Activated CD4-positive, alpha-beta T cell treated with anti-CD3 and anti-CD28 coated beads for 36 hours (primary cell): ENCODE measurements around the gene CDK18. TPM values are rescaled to one million over a fixed set of nuclear protein-coding genes. Genes with fewer than 3 reads are reported as not detected.

Source experiments
- ATAC-seq: fragments of 200-7000 bp; cut with Tn5 transposase; one replicate; pipeline ENCODE4 v1.10.0; 2021; ENCODE audit warnings: mild to moderate bottlenecking, moderate library complexity
- CTCF ChIA-PET: fragments of 350-600 bp; sonication (Branson Sonifier 250); formaldehyde crosslinking; loops from one replicate; lab custom pipeline; 2021; ENCODE audit warnings: antibody characterized with exemption; lab: Charles Lee
- POLR2A ChIA-PET: fragments of 350-600 bp; sonication (Branson Sonifier 250); formaldehyde crosslinking; loops from one replicate; lab custom pipeline; 2021; ENCODE audit warnings: antibody characterized with exemption, inconsistent platforms; lab: Charles Lee
- DNase-seq: peaks from one replicate; pipeline ENCODE4 v3.0.0-alpha.2; 2020
- H3K27ac Mint-ChIP-seq: one replicate; pipeline ENCODE4 v1.8.0; 2021; ENCODE audit warnings: mixed read lengths
- H3K27me3 Mint-ChIP-seq: one replicate; pipeline ENCODE4 v1.8.0; 2021; ENCODE audit warnings: mixed read lengths
- H3K36me3 Mint-ChIP-seq: one replicate; pipeline ENCODE4 v1.8.0; 2021; ENCODE audit warnings: low read depth, mixed read lengths
- H3K4me1 Mint-ChIP-seq: one replicate; pipeline ENCODE4 v1.8.0; 2021; ENCODE audit warnings: mixed read lengths
- H3K4me3 Mint-ChIP-seq: one replicate; pipeline ENCODE4 v1.8.0; 2021; ENCODE audit warnings: mild to moderate bottlenecking, moderate library complexity, mixed read lengths
- H3K9me3 Mint-ChIP-seq: one replicate; pipeline ENCODE4 v1.8.0; 2021; ENCODE audit warnings: low read depth, mixed read lengths
- intact Hi-C, 2 experiments: fragments of 100-400 bp; cut with DNase I in 1 of 2; cut with micrococcal nuclease in 1 of 2; formaldehyde crosslinking; loops; one replicate each; pipeline versions ENCODE4 v1.14.2 to v1.15.1; 2022 to 2024; cut with DNase I, micrococcal nuclease
- total RNA-seq, 2 experiments: library from RNA; stranded (reverse); gene quantifications; one replicate each; pipeline ENCODE4 v1.2.3, GENCODE V29; 2021

CDK18 gene
- total RNA-seq, 2 experiments from 2014 or later = 4.9 to 5.9 TPM

GRCh38 chr1:205493241-205494085, 11.0 kb upstream of the CDK18 start:
- Mint-ChIP-seq H3K27ac (no peak overlapping the region), H3K4me3 (no peak overlapping the region), H3K9me3 (no peaks in the 10 kb centered on the region), H3K36me3 (no peaks in the 10 kb centered on the region), H3K27me3 (peaks cover 12% of the 10 kb centered on the region), H3K4me1 (no peaks in the 10 kb centered on the region)
- peak; percentile 75 for ATAC-seq
- CTCF ChIA-PET = interaction anchor here (0.6 to 2.6 kb wide), 10 partner anchors 8 to 352 kb away, joined by 3 to 9 read pairs (median 4); no protein-coding TSS in a partner anchor
- POLR2A ChIA-PET = no interaction called here
- no peak for DNase-seq
- intact Hi-C loops = no loop called here

- ATAC-seq (no peak), DNase-seq (no peak)
- peaks cover 12% of the 10 kb centered on the region for H3K27me3 Mint-ChIP-seq
- ChIA-PET POLR2A (no interaction called here), CTCF (interaction anchor here (0.6 to 2.6 kb wide), 5 partner anchors 8 to 352 kb away, joined by 3 to 9 read pairs (median 3); no protein-coding TSS in a partner anchor)
- intact Hi-C loops = no loop called here
- no peaks in the 10 kb centered on the region for H3K4me1 Mint-ChIP-seq
- no peaks in the 10 kb centered on the region for H3K36me3 Mint-ChIP-seq
- no peaks in the 10 kb centered on the region for H3K9me3 Mint-ChIP-seq
- no peak overlapping the region for H3K4me3 Mint-ChIP-seq
- no peak overlapping the region for H3K27ac Mint-ChIP-seq
Measured at GRCh38 chr1:205494115-205494514, 10.4 kb upstream of the CDK18 start.

- Mint-ChIP-seq H3K4me3 (no peak overlapping the region), H3K27ac (no peak overlapping the region), H3K36me3 (no peaks in the 10 kb centered on the region), H3K4me1 (no peaks in the 10 kb centered on the region), H3K27me3 (peaks cover 12% of the 10 kb centered on the region), H3K9me3 (no peaks in the 10 kb centered on the region)
- no peak for DNase-seq
- POLR2A ChIA-PET = no interaction called here
- CTCF ChIA-PET = interaction anchor here (1.0 kb wide), 1 partner anchor 8 kb away, joined by 3 read pairs; no protein-coding TSS in a partner anchor
- intact Hi-C loops = no loop called here
- ATAC-seq = no peak
Measured at GRCh38 chr1:205495237-205495823, 9.1 kb upstream of the CDK18 start.

- H3K9me3 Mint-ChIP-seq = no peaks in the 10 kb centered on the region
- CTCF ChIA-PET = interaction anchor here (0.6 kb wide), 1 partner anchor 131 kb away, joined by 3 read pairs; no protein-coding TSS in a partner anchor
- H3K27ac Mint-ChIP-seq = no peak overlapping the region
- no peaks in the 10 kb centered on the region for H3K4me1 Mint-ChIP-seq
- POLR2A ChIA-PET = no interaction called here
- no peak for DNase-seq
- H3K36me3 Mint-ChIP-seq = no peaks in the 10 kb centered on the region
- no peak for ATAC-seq
- peaks cover 7% of the 10 kb centered on the region for H3K27me3 Mint-ChIP-seq
- intact Hi-C loops = no loop called here
- no peak overlapping the region for H3K4me3 Mint-ChIP-seq
Measured at GRCh38 chr1:205496661-205497060, 7.8 kb upstream of the CDK18 start.

- ChIA-PET CTCF (interaction anchor here (1.0 to 3.1 kb wide), 2 partner anchors 9 to 11 kb away, joined by 4 to 14 read pairs; no protein-coding TSS in a partner anchor), POLR2A (no interaction called here)
- Mint-ChIP-seq H3K4me3 (no peak overlapping the region), H3K4me1 (no peaks in the 10 kb centered on the region), H3K36me3 (no peaks in the 10 kb centered on the region), H3K9me3 (no peaks in the 10 kb centered on the region), H3K27me3 (peaks cover 5% of the 10 kb centered on the region), H3K27ac (no peak overlapping the region)
- intact Hi-C loops = no loop called here
- ATAC-seq (no peak), DNase-seq (no peak)
Measured at GRCh38 chr1:205497351-205497750, 7.1 kb upstream of the CDK18 start.

- H3K4me3 Mint-ChIP-seq = no peak overlapping the region
- H3K27ac Mint-ChIP-seq = no peak overlapping the region
- H3K9me3 Mint-ChIP-seq = no peaks in the 10 kb centered on the region
- H3K27me3 Mint-ChIP-seq = peaks cover 2% of the 10 kb centered on the region
- ChIA-PET CTCF (interaction anchor here (0.8 to 3.1 kb wide), 4 partner anchors 11 to 79 kb away, joined by 3 to 21 read pairs (median 8); no protein-coding TSS in a partner anchor), POLR2A (no interaction called here)
- intact Hi-C loops = no loop called here
- ATAC-seq (no peak), DNase-seq (no peak)
- H3K4me1 Mint-ChIP-seq = peaks cover 5% of the 10 kb centered on the region
- no peaks in the 10 kb centered on the region for H3K36me3 Mint-ChIP-seq
Measured at GRCh38 chr1:205499789-205500188, 4.7 kb upstream of the CDK18 start.

DNA sequence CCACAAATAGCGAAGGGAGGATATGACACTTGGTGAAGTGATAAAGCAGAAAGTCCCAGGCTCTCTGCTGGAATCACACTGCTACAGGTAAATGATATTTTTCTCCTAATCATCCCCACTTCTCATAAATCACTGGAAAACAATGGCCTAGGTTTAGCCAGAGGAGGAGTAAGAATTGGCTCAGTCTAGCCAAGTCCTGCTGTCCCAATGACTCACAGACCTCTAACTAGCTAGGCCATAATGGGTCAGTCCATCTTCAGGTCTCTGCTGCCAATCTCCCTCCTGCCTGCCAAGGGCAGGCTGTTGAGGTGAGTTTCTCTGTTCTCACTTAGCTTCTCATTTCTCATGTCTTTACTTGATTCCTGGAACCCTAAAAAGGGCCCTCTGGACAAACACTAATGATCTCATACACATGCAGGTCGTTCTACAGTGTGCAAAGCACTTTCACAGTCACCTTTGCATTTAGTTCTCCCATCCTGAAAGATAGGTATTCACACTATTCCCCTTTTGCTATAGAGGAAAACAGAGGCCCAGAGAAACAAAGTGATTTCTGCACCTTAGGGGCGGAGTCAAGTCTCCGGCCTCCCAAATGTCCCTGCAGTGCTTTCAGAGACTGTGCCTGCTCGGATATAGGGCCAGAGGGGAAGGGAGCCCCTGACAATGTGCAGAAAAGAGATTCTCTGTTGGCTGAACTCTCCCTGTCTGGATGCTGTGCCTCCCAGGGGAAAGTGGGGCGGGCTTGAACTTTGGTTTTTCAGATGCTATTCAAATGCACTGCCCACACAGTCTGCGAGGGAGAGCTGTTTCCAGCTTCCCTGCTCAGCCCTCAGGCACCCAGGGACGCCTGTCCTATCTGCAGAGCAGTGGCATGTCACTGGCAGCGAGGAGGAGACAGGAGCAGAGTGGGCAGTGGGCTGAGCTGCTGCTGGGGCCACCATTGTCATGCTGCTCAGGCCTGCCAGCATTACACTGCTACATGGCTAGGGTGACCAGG, 3.9 kb upstream of the CDK18 start:
- no peaks in the 10 kb centered on the region for H3K9me3 Mint-ChIP-seq
- ChIA-PET POLR2A (no interaction called here), CTCF (interaction anchor here (0.7 to 3.0 kb wide), 4 partner anchors 11 to 24 kb away, joined by 3 to 21 read pairs (median 6); no protein-coding TSS in a partner anchor)
- ATAC-seq (no peak), DNase-seq (no peak)
- H3K27ac Mint-ChIP-seq = no peak overlapping the region
- peaks cover 12% of the 10 kb centered on the region for H3K4me1 Mint-ChIP-seq
- peaks cover 2% of the 10 kb centered on the region for H3K27me3 Mint-ChIP-seq
- no peak overlapping the region for H3K4me3 Mint-ChIP-seq
- intact Hi-C loops = no loop called here
- H3K36me3 Mint-ChIP-seq = no peaks in the 10 kb centered on the region

DNA sequence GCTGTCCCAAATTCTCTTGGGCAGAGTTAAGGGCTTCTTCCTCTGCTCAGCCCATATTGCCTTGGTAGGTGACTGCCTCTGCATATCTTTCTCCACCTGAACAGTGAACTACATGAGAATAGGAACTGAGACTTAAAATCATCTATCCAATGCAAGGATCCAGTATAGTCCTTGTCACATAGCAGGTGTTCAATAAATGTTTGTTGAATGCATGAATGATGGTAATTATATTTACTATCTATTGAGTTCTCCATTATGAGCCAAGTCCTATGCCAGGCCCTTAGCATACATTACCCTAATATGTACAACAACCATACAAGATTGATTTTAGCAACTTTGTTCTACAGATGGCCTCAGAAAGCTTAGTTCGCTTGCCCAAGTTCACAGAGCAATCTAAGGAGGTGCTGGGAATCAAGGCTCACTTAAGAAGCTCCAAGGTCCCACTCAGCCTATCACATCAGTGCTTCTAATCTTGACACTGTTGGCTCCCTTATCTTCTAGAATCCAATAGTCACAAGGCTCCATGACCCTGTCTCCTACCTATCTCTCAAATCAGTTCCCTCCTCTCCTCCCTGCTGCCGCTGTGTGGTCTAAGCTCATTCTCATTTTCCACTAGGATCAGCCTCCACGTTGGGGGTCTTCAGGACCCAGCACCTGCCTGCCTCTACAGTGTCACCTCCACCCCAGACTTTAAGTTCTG, 2.2 kb upstream of the CDK18 start:
- Mint-ChIP-seq H3K4me3 (no peak overlapping the region), H3K27ac (no peak overlapping the region), H3K27me3 (no peaks in the 10 kb centered on the region), H3K4me1 (peaks cover 13% of the 10 kb centered on the region), H3K36me3 (no peaks in the 10 kb centered on the region), H3K9me3 (no peaks in the 10 kb centered on the region)
- ATAC-seq (no peak), DNase-seq (no peak)
- ChIA-PET POLR2A (no interaction called here), CTCF (interaction anchor here (0.7 to 2.2 kb wide), 6 partner anchors 9 to 232 kb away, joined by 3 to 13 read pairs (median 4); no protein-coding TSS in a partner anchor)
- intact Hi-C loops = no loop called here

DNA sequence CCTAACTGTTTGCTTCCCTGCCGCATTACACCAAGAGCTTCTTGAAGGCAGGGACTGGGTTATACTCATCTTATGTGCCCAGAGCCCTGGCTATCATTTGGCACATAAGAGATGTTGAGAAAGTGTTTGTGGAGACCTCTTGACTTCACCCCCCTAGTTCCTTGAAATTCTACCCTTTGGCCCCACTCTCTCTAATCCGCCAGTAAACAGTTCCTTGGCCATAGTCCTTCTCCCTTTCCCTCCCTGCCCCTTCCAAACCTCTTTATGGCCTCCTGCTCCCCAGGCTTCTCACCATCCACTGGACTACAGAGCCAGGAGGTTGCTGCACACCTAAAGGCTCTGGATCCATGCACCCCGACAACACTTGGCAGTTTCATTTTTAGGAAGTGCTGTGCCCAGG, 1.5 kb upstream of the CDK18 start:
- intact Hi-C loops = no loop called here
- Mint-ChIP-seq H3K4me3 (no peak overlapping the region), H3K36me3 (no peaks in the 10 kb centered on the region), H3K27me3 (no peaks in the 10 kb centered on the region), H3K4me1 (peaks cover 13% of the 10 kb centered on the region), H3K27ac (no peak overlapping the region), H3K9me3 (no peaks in the 10 kb centered on the region)
- POLR2A ChIA-PET = interaction anchor here (0.6 kb wide), 1 partner anchor 503 kb away, joined by 7 read pairs; no protein-coding TSS in a partner anchor
- CTCF ChIA-PET = interaction anchor here (0.8 to 2.2 kb wide), 4 partner anchors 10 to 21 kb away, joined by 3 to 13 read pairs (median 6); no protein-coding TSS in a partner anchor
- ATAC-seq = no peak
- no peak for DNase-seq

DNA sequence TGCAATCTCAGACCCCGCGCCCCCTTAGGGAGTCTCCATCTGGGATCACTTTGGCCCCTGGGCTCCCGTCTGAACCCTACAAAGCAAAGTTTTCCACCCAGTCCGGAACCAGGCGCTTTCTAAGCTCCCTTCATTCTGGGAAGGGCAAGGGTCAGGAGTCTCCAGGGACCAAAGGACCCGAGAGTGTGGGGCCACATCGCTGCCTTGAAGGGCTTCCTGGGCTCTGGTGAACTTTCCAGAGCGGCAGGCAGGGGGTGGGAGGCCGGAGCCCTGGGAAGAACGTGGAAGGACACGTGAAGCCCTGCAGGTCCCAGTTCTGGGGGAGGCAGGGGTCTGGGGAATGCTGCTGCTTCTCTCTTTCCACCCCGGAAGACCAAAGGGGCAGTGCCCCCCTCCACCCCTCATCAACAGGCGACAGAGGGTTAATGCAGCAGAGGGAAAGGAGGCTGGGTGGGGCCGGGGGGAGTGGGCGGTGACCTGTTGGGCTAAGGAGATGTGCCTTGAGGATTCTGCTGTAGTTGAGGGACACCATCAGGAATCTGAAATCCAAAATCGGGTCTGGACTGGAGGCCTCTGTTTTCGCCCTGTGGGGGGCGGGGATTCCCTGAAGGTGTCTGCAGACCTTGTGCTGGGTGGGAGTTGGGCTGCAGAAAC, 734 bp downstream of the CDK18 start:
- Mint-ChIP-seq H3K4me3 (peak overlapping the region; percentile 65), H3K27ac (peak overlapping the region; percentile 33), H3K36me3 (no peaks in the 10 kb centered on the region), H3K9me3 (no peaks in the 10 kb centered on the region), H3K27me3 (no peaks in the 10 kb centered on the region), H3K4me1 (peaks cover 13% of the 10 kb centered on the region)
- ChIA-PET CTCF (interaction anchor here (0.8 to 1.0 kb wide), 3 partner anchors 19 to 154 kb away, joined by 3 to 4 read pairs (median 3); no protein-coding TSS in a partner anchor), POLR2A (no interaction called here)
- ATAC-seq (peak; percentile 18), DNase-seq (no peak)
- intact Hi-C loops = no loop called here
